ENCODE data around the gene PUM2. TPM values are rescaled to one million over a fixed set of nuclear protein-coding genes. Genes with fewer than 3 reads are reported as not detected.
"Not testable (repeated sequence)": the region's sequence is repeated elsewhere in the genome, so short reads cannot be mapped to it uniquely, and the experiment has no call there.

PUM2 gene
- total and polyA plus RNA-seq, 8 donors = 86.4 to 129 (median 118) TPM

DNA sequence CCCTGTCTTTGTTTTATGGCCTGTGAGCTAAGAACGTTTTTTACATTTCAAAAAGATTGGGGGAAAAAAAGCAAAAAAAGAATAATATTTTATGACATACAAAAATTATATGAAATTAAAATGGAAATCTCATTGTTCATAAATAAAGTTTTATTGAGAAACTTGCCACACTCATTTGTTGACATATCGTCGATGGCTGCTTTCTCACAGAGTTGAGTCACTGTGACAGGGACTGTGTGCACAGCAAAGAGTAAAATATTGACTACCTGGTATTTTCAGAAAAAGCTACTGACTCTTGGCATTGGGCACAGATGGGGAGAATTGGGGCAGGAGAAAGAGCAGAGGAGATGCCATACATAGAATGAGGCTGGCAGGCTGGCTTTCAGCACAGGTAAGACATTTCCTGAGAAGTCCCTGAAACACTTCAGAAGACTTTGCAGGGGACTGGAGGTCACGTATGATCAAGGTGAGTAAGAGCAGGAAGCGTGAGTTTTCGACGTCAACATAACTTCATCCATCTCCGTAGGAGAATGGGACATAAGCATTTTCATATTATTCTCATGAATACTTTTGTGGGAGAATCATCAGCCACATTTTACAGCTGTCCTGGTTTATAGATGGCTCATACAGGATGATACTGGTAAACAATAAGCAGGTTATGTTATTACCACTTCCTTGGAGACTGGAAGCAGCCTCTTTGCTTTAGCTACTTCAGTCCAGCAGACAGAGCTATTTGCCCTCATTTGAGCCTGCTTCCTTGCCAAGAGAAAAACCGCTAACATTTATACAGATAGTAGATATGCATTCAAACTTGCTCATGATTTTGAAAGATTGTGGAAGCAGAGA is 32.5 kb upstream of the PUM2 start:
- Histone ChIP-seq H3K4me3 (no peak overlapping the region), H3K27me3 (no peaks in the 10 kb centered on the region), H3K27ac (no peak overlapping the region), H3K36me3 (no peaks in the 10 kb centered on the region), H3K4me1 (no peaks in the 10 kb centered on the region), H3K9me3 (no peaks in the 10 kb centered on the region)
- ATAC-seq (no peak), DNase-seq (peak in 1 of 4 donors; percentile 57)
- TF ChIP-seq, protein P1, sequence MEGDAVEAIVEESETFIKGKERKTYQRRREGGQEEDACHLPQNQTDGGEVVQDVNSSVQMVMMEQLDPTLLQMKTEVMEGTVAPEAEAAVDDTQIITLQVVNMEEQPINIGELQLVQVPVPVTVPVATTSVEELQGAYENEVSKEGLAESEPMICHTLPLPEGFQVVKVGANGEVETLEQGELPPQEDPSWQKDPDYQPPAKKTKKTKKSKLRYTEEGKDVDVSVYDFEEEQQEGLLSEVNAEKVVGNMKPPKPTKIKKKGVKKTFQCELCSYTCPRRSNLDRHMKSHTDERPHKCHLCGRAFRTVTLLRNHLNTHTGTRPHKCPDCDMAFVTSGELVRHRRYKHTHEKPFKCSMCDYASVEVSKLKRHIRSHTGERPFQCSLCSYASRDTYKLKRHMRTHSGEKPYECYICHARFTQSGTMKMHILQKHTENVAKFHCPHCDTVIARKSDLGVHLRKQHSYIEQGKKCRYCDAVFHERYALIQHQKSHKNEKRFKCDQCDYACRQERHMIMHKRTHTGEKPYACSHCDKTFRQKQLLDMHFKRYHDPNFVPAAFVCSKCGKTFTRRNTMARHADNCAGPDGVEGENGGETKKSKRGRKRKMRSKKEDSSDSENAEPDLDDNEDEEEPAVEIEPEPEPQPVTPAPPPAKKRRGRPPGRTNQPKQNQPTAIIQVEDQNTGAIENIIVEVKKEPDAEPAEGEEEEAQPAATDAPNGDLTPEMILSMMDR (IDR thresholded peaks at IDR 0.05) = no peak
- intact Hi-C loops (cut with DNase I) = no loop called here

- no peaks in the 10 kb centered on the region for H3K9me3 ChIP-seq
- H3K27me3 ChIP-seq = no peaks in the 10 kb centered on the region
- peak in 1 of 4 donors; percentile 87 for DNase-seq
- no peaks in the 10 kb centered on the region for H3K36me3 ChIP-seq
- intact Hi-C loops (cut with DNase I) = no loop called here
- TF ChIP-seq, protein P1 (IDR thresholded peaks at IDR 0.05) = no peak
- H3K4me1 ChIP-seq = no peaks in the 10 kb centered on the region
- no peak overlapping the region for H3K27ac ChIP-seq
- no peak overlapping the region for H3K4me3 ChIP-seq
- ATAC-seq = no peak
These were observed 30.8 kb upstream of the PUM2 start for GRCh38 chr2:20381457-20381856.

DNA sequence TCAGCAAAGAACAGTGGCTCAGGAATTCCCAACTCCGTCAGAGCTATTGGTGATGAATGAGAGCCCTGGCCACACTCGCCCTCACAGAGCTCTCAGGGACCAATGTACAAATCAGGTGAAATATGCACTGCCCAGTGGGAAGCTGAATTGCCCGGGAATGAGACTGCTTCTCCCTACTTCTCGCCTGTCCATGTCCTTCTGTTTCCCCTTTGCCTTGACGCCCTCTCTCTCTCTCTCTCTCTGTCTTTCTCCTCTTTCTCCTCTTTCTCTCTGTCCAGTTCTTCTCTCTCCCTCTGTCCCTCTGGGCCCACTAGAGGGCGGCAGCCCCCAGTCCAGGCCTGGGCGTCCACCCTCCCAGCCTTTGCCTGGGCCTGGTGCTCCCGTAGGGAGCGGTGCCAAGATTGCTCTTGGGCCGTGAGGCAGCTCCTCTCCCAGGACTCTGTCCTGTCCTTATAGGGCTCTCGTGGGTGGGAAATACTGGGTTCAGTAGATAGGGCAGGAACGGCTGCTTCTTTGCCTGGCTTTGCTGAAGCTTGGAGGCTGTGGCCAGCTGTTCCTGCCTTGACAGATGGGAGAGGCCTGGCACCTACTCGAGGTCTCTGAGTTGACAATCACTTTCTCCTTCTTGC is 28.4 kb upstream of the PUM2 start:
- Histone ChIP-seq H3K4me1 (no peaks in the 10 kb centered on the region), H3K27me3 (no peaks in the 10 kb centered on the region), H3K4me3 (no peak overlapping the region), H3K9me3 (no peaks in the 10 kb centered on the region), H3K36me3 (no peaks in the 10 kb centered on the region), H3K27ac (no peak overlapping the region)
- intact Hi-C loops (cut with DNase I) = no loop called here
- peak; percentile 93 for ATAC-seq
- TF ChIP-seq, protein P1 (IDR thresholded peaks at IDR 0.05) = peak; percentile 44 to 59
- peak; percentile 65 to 95 (median 86) for DNase-seq

- ATAC-seq (no peak), DNase-seq (no peak)
- H3K36me3 ChIP-seq = no peaks in the 10 kb centered on the region
- H3K9me3 ChIP-seq = no peaks in the 10 kb centered on the region
- no peak overlapping the region for H3K27ac ChIP-seq
- no peaks in the 10 kb centered on the region for H3K27me3 ChIP-seq
- H3K4me3 ChIP-seq = no peak overlapping the region
- TF ChIP-seq, protein P1 (IDR thresholded peaks at IDR 0.05) = no peak
- intact Hi-C loops (cut with DNase I) = no loop called here
- no peaks in the 10 kb centered on the region for H3K4me1 ChIP-seq
These were observed 27.7 kb upstream of the PUM2 start for GRCh38 chr2:20378341-20378740.

DNA sequence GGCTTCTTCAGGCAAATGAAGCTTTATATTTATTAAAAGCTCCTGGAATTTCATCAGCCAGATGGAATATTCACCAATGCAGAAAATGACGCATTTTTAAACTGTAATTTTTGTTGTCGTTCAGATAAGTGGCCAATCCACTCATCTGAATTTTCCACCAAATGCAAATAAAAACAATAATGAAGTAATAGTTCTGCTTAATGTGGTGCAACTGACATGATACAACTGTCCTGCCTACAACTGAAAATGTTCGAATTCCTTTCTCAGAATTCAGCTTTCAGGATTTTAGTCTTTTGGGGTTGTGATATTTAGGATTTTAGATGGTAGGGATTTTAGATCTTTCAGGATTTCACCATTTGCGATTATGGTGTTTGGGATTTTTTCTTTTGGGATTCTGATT is 27.1 kb upstream of the PUM2 start:
- TF ChIP-seq, protein P1 (IDR thresholded peaks at IDR 0.05) = no peak
- ATAC-seq (no peak), DNase-seq (peak in 2 of 4 donors; percentile 90)
- Histone ChIP-seq H3K27ac (no peak overlapping the region), H3K4me3 (no peak overlapping the region), H3K4me1 (no peaks in the 10 kb centered on the region), H3K27me3 (no peaks in the 10 kb centered on the region), H3K9me3 (no peaks in the 10 kb centered on the region), H3K36me3 (no peaks in the 10 kb centered on the region)
- intact Hi-C loops (cut with DNase I) = no loop called here

DNA sequence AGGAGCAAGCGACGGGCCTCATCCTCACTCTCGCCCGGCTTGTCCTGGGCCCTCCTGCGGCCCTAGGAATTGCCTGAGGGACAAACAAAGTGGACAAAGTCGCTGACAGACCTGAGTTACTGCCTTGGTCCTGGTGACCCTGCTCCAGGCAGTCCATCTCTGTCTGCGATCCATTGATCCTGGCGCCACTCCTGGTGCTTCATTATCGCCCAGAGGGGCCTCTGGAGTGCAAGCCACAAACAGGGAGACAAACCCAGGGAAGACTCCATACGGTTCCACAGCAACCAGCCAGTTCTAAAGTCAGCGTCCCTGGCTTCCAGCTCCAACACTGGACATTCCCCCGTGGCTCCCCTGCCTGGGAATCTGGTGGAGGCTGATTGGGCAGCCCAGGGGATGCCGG is 24.3 kb upstream of the PUM2 start:
- ATAC-seq; H3K27me3 ChIP-seq; H3K4me1 ChIP-seq; H3K4me3 ChIP-seq; DNase-seq; H3K9me3 ChIP-seq; H3K36me3 ChIP-seq; H3K27ac ChIP-seq; intact Hi-C loops (cut with DNase I): not testable (repeated sequence)
